T-helper 17 cell (primary cell): ENCODE measurements around the gene CES3. TPM values are rescaled to one million over a fixed set of nuclear protein-coding genes. Genes with fewer than 3 reads are reported as not detected.
"Not testable (repeated sequence)": the region's sequence is repeated elsewhere in the genome, so short reads cannot be mapped to it uniquely, and the experiment has no call there.

Experiments
- ATAC-seq: fragments of 150-1000 bp; cut with Tn5 transposase; 2 replicates; pipeline ENCODE4 v1.10.0; 2021; ENCODE audit warnings: mild to moderate bottlenecking, moderate library complexity
- DNase-seq, 3 donors: peaks; one replicate each; pipeline versions ENCODE4 v3.0.0 to v3.0.0-alpha.2; 2020 to 2021
- H3K9me3 ChIP-seq: one replicate; pipeline ENCODE4 v1.7.0; 2013; ENCODE audit warnings: low read length, mild to moderate bottlenecking; ENCODE audit not compliant: control insufficient read depth, poor library complexity, severe bottlenecking
- H3K27ac Mint-ChIP-seq: one replicate; pipeline ENCODE4 v1.8.0; 2022; ENCODE audit warnings: mild to moderate bottlenecking, moderate library complexity, mixed read lengths
- H3K27me3 Mint-ChIP-seq: one replicate; pipeline ENCODE4 v1.8.0; 2022; ENCODE audit warnings: mixed read lengths
- H3K36me3 Mint-ChIP-seq: one replicate; pipeline ENCODE4 v1.8.0; 2022; ENCODE audit warnings: low read depth, mixed read lengths
- H3K4me1 Mint-ChIP-seq: one replicate; pipeline ENCODE4 v1.8.0; 2022; ENCODE audit warnings: mild to moderate bottlenecking, mixed read lengths
- H3K4me3 Mint-ChIP-seq: one replicate; pipeline ENCODE4 v1.8.0; 2022; ENCODE audit warnings: mild to moderate bottlenecking, moderate library complexity, mixed read lengths
- total RNA-seq, 4 donors: library from RNA in 2 of 4; stranded (reverse) in 2 of 4; gene quantifications; one replicate each; pipeline ENCODE4 v1.2.3 and lab custom pipeline; 2022 to 2026

Gene CES3
- total RNA-seq, 2 donors from 2014 or later: 0.63 to 1.3 TPM

DNA sequence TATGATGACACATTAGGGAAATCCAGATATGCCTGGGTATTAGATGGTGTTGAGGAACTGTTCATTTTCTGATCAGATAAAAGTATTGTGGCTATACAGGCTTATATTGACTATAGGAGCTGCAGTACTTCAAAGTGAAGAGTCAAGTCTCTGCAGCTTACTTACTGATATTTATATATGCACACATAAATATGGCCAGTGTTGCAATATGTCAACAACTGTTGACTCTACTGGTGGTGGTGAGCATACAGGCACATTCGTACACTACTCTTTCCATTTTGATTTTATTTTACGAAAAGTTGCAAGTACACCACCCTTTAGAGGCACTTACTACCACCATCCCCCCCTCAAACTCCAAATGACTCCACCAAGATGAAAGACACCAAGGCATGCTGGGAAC, 29.4 kb upstream of the CES3 start:
- Mint-ChIP-seq H3K27ac (no peak overlapping the region), H3K4me1 (peaks cover 36% of the 10 kb centered on the region), H3K27me3 (no peaks in the 10 kb centered on the region), H3K36me3 (peaks cover 7% of the 10 kb centered on the region), H3K4me3 (no peak overlapping the region)
- DNase-seq (no peak), ATAC-seq (no peak)
- H3K9me3 ChIP-seq: no peaks in the 10 kb centered on the region

DNA sequence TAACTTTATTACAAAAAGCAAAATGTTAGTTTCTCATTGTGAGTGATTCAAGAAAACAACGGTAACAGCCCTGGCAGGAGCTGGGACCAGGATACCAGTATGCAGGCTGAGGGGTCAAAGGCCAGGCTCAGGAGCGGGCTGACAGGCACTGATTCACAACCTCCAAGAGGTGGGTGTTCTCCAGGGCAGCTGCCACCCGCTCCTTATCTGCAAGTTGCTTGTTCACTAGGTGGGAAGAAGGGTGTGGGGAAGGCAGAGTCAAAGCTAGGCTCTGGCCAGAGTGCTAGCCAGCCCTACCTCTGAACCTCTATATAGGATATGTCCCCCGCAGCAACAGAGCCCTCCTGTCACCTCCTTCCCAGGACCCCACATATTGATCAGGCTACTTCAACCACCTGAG, 29.0 kb upstream of the CES3 start:
- peaks cover 7% of the 10 kb centered on the region for H3K36me3 Mint-ChIP-seq
- H3K4me3 Mint-ChIP-seq: peak overlapping the region; percentile 99
- H3K9me3 ChIP-seq: no peaks in the 10 kb centered on the region
- H3K4me1 Mint-ChIP-seq: peaks cover 37% of the 10 kb centered on the region
- DNase-seq (no peak), ATAC-seq (no peak)
- no peaks in the 10 kb centered on the region for H3K27me3 Mint-ChIP-seq
- no peak overlapping the region for H3K27ac Mint-ChIP-seq

DNA sequence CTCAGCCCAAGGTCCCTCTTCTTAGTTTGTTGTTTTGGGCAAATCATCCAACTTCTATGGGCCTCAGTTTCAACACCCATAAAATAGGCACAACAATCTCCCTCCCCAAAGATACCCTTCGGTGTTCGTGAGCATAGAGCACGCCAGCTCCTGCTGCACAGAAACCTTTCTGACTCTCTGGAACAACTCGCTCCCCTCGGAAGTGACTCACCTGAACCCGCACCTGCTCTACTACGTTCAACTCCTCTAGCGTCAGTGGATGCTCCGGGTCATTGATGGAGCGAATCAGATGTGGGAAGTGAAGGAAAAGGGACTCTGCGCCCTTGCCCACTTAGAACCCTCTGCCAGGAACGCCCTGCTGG, 27.3 kb upstream of the CES3 start:
- H3K27me3 Mint-ChIP-seq: no peaks in the 10 kb centered on the region
- H3K4me3 Mint-ChIP-seq: peak overlapping the region; percentile 99
- H3K4me1 Mint-ChIP-seq: peaks cover 44% of the 10 kb centered on the region
- ATAC-seq (peak; percentile 53), DNase-seq (no peak)
- peaks cover 7% of the 10 kb centered on the region for H3K36me3 Mint-ChIP-seq
- no peaks in the 10 kb centered on the region for H3K9me3 ChIP-seq
- peak overlapping the region; percentile 98 for H3K27ac Mint-ChIP-seq

DNA sequence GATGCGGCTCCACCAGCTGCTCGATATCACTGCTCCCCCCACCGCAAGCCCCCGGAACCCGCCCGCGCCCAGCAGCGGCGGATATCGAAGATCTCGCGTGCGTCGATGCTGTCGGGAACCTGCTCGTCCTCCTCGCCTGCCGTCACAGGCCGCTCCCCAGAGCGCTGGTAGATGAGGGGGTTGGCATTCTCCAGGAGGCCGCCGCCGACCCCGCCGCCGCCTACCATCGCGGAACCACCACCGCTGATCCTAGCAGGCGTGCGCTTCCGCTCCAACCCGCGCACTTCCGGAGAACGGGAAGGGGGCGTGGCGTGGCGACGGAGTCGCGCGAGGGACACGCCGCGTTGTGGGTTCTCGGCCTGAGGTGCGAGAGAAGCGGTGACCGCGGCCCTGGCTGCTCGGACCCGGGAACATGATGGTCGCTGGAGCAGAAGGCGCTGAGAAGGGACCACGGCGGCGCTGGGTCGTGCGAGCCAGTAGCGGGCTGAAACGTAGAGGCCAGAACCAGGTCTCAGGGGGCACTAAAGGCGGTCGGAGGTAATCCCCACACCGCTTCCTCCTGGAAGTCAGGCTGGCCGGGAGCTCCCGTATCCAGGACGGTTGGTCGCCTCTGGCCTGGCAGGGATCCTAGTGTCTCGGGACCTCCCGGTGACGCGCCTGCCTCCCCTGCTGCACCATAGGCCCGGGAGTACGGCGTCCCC, 26.8 kb upstream of the CES3 start, which contains the start of gene CIAO2B:
Gene CIAO2B, minus strand, starts transcription at position 265 of the 701 bp plus-strand sequence. Its CDS starts 38 bp downstream, at position 227.
- peak; percentile 83 to 87 (median 84) for DNase-seq
- H3K27ac Mint-ChIP-seq: peak within 1 kb of the TSS; percentile 98
- H3K27me3 Mint-ChIP-seq: no peaks in the 10 kb centered on the region
- peaks cover 44% of the 10 kb centered on the region for H3K4me1 Mint-ChIP-seq
- H3K4me3 Mint-ChIP-seq: peak within 1 kb of the TSS; percentile 99
- H3K36me3 Mint-ChIP-seq: peaks cover 7% of the 10 kb centered on the region
- ATAC-seq: peak; percentile 92
- H3K9me3 ChIP-seq: no peaks in the 10 kb centered on the region

DNA sequence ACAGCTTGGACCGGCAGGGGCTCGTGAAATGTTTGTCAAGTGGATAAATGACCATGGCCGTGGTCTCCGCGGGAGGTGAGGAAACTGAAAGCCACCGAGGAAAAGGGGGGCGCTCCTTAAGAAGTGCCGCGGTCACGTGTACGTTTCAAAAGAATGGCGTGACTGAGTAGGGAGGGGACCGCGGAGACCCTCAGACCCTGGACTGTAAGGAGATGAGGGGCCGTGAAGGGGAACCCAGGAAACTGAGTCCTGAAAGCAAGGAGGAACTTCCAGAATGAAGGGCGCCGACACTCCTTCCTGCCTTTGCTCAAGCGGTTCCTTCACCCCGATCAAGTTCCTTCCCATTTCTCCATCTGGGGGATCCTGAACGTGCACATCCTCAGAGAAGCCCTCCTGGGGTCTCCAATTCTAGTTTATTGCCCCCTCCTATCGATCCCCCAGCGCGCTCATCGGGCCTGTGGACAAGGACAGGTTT, 26.2 kb upstream of the CES3 start:
- ATAC-seq, H3K9me3 ChIP-seq, DNase-seq, H3K36me3 Mint-ChIP-seq, H3K27me3 Mint-ChIP-seq: not testable (repeated sequence)
- Mint-ChIP-seq H3K27ac (peak overlapping the region; percentile 98), H3K4me3 (peak overlapping the region; percentile 99), H3K4me1 (peaks cover 44% of the 10 kb centered on the region)

DNA sequence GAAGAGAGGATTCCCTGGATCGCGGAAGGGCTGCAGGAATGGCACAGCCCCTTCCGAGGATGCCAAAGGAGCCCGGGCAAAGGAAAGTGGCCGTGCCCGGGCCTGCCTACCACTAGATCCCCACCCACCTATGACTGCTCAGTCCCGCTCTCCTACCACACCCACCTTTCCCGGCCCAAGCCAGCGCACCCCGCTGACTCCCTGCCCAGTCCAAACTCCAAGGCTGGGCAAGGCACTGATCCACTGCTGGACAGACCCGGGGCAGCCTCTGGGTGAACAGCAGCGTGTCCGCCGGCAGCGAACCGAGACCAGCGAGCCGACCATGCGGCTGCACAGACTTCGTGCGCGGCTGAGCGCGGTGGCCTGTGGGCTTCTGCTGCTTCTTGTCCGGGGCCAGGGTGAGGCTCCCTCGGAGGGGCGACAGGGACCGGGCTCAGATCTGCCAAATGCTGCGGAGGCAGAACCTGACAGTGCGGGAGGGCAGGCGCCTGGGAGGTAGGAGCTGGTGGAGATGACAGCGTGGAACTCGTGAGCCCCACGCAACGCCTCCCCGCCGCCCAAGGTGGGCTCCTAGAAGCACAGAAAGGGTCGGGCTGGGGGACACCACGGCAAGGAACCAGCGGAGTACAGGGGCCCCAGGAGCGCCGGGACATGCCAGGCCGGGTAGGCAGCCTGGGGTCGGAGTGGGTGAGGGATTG, 25.6 kb upstream of the CES3 start, which contains the start of gene CES2:
Gene CES2, plus strand, starts transcription at position 203 of the 698 bp plus-strand sequence. Its CDS starts 120 bp downstream, at position 323.
- H3K4me3 Mint-ChIP-seq: peak within 1 kb of the TSS; percentile 99
- DNase-seq (no peak), ATAC-seq (no peak)
- H3K9me3 ChIP-seq: no peaks in the 10 kb centered on the region
- peaks cover 7% of the 10 kb centered on the region for H3K36me3 Mint-ChIP-seq
- peaks cover 44% of the 10 kb centered on the region for H3K4me1 Mint-ChIP-seq
- H3K27me3 Mint-ChIP-seq: no peaks in the 10 kb centered on the region
- H3K27ac Mint-ChIP-seq: peak within 1 kb of the TSS; percentile 98

DNA sequence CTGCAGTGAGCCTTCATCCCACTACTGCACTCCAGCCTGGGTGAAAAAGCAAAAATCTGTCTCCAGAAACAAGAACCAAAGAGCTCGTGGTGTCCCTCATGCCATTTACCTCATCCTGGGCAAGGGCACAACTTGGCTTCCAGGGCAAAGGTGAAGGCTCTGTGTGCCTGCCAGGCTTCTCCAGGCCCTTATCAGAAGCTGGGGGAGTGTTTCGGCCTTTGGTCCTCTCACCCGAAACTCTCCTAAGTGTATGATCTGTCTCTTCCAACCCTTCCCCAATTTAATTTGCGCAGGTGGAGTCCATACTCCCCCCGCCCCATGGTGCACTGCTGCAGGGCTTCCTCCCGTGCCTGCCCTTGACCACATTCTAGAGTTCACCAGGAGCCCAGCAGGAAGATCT, 24.6 kb upstream of the CES3 start:
- peak overlapping the region; percentile 98 for H3K27ac Mint-ChIP-seq
- peak overlapping the region; percentile 71 for H3K4me3 Mint-ChIP-seq
- H3K36me3 Mint-ChIP-seq: peaks cover 7% of the 10 kb centered on the region
- H3K4me1 Mint-ChIP-seq: peaks cover 44% of the 10 kb centered on the region
- ATAC-seq (no peak), DNase-seq (no peak)
- H3K27me3 Mint-ChIP-seq: no peaks in the 10 kb centered on the region
- no peaks in the 10 kb centered on the region for H3K9me3 ChIP-seq

DNA sequence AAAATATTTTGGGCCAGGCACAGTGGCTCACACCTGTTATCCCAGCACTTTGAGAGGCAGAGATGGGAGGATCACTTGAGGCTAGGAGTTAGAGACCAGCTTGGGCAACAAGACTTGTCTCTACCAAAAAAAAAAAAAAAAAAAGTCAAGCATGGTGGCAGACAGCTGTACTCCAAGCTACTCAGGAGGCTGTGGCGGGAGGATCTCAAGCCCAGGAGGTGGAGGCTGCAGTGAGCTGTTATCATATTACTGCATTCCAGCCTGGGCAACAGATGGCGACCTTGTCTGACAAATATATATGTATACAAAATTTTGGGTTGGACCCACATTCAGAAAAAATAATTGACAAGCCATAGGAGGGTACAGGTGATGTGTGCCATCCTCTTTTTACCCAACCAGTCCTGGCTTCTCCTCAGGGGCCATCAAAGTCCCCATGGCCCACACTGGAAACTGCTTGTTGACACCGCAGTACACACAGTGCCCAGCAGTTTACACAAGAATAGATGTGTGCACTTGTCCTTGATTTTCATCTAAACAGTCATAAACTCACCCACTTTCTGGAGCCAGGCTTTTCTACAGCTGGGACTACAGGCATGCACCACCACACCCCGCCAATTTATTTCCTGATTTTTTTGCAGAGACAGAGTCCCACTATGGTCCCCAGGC, 24.0 kb upstream of the CES3 start:
- Mint-ChIP-seq H3K36me3 (peaks cover 9% of the 10 kb centered on the region), H3K4me3 (peak overlapping the region; percentile 71), H3K4me1 (peaks cover 41% of the 10 kb centered on the region), H3K27me3 (no peaks in the 10 kb centered on the region), H3K27ac (peak overlapping the region; percentile 73)
- DNase-seq: no peak
- no peak for ATAC-seq
- no peaks in the 10 kb centered on the region for H3K9me3 ChIP-seq

DNA sequence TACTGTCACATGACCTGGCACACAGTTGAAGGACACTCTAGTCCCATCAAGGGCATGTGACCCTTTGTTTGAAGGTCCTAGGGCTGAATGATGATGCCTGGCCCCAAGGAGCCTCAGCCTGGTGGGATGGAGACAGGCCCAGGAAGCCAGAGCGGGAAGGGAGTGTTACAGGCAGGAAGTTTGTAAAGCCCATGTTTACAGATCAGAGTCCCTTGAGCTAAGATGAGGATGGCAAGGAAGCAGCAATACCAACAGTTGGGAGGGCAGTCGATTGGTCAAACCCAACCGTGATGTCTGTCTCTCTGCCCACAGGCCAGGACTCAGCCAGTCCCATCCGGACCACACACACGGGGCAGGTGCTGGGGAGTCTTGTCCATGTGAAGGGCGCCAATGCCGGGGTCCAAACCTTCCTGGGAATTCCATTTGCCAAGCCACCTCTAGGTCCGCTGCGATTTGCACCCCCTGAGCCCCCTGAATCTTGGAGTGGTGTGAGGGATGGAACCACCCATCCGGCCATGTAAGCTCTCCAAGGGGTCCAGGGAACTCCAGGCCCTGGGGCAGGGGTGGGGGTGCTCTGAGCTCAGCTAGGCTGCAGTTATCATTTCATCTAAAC, 23.2 kb upstream of the CES3 start:
- no peak overlapping the region for H3K4me3 Mint-ChIP-seq
- H3K27me3 Mint-ChIP-seq: no peaks in the 10 kb centered on the region
- peaks cover 11% of the 10 kb centered on the region for H3K36me3 Mint-ChIP-seq
- H3K4me1 Mint-ChIP-seq: peaks cover 34% of the 10 kb centered on the region
- no peaks in the 10 kb centered on the region for H3K9me3 ChIP-seq
- DNase-seq (no peak), ATAC-seq (no peak)
- peak overlapping the region; percentile 73 for H3K27ac Mint-ChIP-seq

DNA sequence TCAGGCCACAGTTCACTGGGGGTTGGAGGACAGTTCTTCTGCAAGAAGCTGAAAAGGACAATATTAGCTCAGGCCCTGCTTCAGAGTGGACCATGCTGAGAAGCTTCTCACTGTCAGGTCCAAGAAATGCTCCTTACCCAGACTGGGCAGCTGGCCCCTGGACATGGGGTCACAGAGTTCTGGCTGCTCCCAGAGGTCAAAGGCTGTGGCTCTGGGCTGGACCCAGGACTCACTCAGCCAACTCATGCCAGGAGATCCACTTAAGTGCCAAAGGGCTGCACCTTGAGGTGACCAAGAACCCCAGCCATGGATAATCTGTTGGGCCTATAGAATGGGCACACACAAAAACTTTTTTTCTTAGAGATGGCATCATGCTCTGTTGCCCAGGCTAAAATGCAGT, 21.7 kb upstream of the CES3 start:
- H3K9me3 ChIP-seq: no peaks in the 10 kb centered on the region
- no peak overlapping the region for H3K27ac Mint-ChIP-seq
- H3K4me1 Mint-ChIP-seq: peaks cover 19% of the 10 kb centered on the region
- no peak for DNase-seq
- no peak overlapping the region for H3K4me3 Mint-ChIP-seq
- H3K36me3 Mint-ChIP-seq: peaks cover 6% of the 10 kb centered on the region
- no peak for ATAC-seq
- H3K27me3 Mint-ChIP-seq: no peaks in the 10 kb centered on the region

DNA sequence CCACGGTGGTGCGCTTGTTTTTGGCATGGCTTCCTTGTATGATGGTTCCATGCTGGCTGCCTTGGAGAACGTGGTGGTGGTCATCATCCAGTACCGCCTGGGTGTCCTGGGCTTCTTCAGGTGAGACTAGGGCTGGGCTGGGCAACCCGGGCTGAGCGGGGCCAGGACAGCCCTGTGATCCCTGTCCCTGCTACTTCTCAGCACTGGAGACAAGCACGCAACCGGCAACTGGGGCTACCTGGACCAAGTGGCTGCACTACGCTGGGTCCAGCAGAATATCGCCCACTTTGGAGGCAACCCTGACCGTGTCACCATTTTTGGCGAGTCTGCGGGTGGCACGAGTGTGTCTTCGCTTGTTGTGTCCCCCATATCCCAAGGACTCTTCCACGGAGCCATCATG, 20.8 kb upstream of the CES3 start:
- ATAC-seq (no peak), DNase-seq (no peak)
- H3K4me3 Mint-ChIP-seq: no peak overlapping the region
- H3K27me3 Mint-ChIP-seq: no peaks in the 10 kb centered on the region
- peaks cover 16% of the 10 kb centered on the region for H3K4me1 Mint-ChIP-seq
- no peaks in the 10 kb centered on the region for H3K9me3 ChIP-seq
- H3K36me3 Mint-ChIP-seq: peaks cover 6% of the 10 kb centered on the region
- no peak overlapping the region for H3K27ac Mint-ChIP-seq

DNA sequence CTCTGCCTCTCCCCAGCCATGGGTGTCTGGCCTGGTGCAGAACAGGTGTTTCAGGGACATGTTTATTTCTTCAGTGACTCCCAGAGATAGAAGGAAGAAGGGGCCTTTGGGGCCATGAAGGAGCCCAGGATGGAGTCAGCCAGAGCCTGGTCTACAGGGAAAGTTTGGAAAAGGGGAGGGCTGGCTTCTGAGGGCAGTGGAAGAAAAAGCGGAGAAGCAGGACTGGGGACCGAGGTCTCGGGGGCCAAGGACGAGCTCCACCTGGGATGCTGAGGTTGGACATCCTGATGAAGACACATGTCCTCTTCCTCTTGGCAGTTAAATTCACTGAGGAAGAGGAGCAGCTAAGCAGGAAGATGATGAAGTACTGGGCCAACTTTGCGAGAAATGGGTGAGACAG, 18.1 kb upstream of the CES3 start:
- DNase-seq (no peak), ATAC-seq (no peak)
- no peak overlapping the region for H3K27ac Mint-ChIP-seq
- H3K4me3 Mint-ChIP-seq: no peak overlapping the region
- peaks cover 10% of the 10 kb centered on the region for H3K4me1 Mint-ChIP-seq
- no peaks in the 10 kb centered on the region for H3K27me3 Mint-ChIP-seq
- H3K36me3 Mint-ChIP-seq: peaks cover 6% of the 10 kb centered on the region
- H3K9me3 ChIP-seq: no peaks in the 10 kb centered on the region
